Neural progenitor cell (in vitro differentiated cells): ENCODE results near the gene AP2S1. TPM values are rescaled to one million over a fixed set of nuclear protein-coding genes. Genes with fewer than 3 reads are reported as not detected.

ENCODE experiments used
- DNase-seq: peaks from one replicate; pipeline ENCODE4 v3.0.0-alpha.2; 2016; ENCODE audit warnings: low spot score
- H2AFZ ChIP-seq: fragments of 200-600 bp; sonication (generic); replicated peaks from 2 replicates; pipeline ENCODE4 v1.6.1; 2016; ENCODE audit warnings: antibody characterized with exemption
- H3F3A ChIP-seq: fragments of 200-600 bp; sonication (generic); 2 replicates; pipeline ENCODE4 v1.6.1; 2016; ENCODE audit warnings: antibody characterized with exemption, low read depth
- H3K27ac ChIP-seq: fragments of 200-600 bp; sonication (generic); 2 replicates; pipeline ENCODE4 v1.5.1; 2016; ENCODE audit warnings: mild to moderate bottlenecking
- H3K27me3 ChIP-seq: fragments of 200-600 bp; sonication (generic); 2 replicates; pipeline ENCODE4 v1.6.1; 2016; ENCODE audit warnings: mild to moderate bottlenecking, moderate library complexity
- H3K36me3 ChIP-seq: fragments of 200-600 bp; sonication (generic); 2 replicates; pipeline ENCODE4 v1.5.1; 2016
- H3K4me1 ChIP-seq: fragments of 200-600 bp; sonication (generic); 2 replicates; pipeline ENCODE4 v1.6.1; 2016; ENCODE audit warnings: mixed run types
- H3K4me2 ChIP-seq: fragments of 200-600 bp; sonication (generic); 2 replicates; pipeline ENCODE4 v1.6.1; 2016
- H3K4me3 ChIP-seq: fragments of 200-600 bp; sonication (generic); 2 replicates; pipeline ENCODE4 v1.5.1; 2016
- H3K79me2 ChIP-seq: fragments of 200-600 bp; sonication (generic); 2 replicates; pipeline ENCODE4 v1.6.1; 2016; ENCODE audit warnings: low read depth
- H3K9ac ChIP-seq: fragments of 200-600 bp; sonication (generic); 2 replicates; pipeline ENCODE4 v1.6.1; 2016
- H3K9me3 ChIP-seq: fragments of 200-600 bp; sonication (generic); 2 replicates; pipeline ENCODE4 v1.5.1; 2016; ENCODE audit warnings: low read depth
- H4K20me1 ChIP-seq: fragments of 200-600 bp; sonication (generic); 2 replicates; pipeline ENCODE4 v1.6.1; 2016; ENCODE audit warnings: low read depth
- H3K27ac Mint-ChIP-seq: 3 replicates; pipeline ENCODE4 v1.8.0; 2021; ENCODE audit warnings: mixed read lengths
- H3K27me3 Mint-ChIP-seq: 2 replicates; pipeline ENCODE4 v1.8.0; 2022; ENCODE audit warnings: low read depth, mild to moderate bottlenecking, inconsistent platforms, moderate library complexity, mixed read lengths; ENCODE audit not compliant: insufficient read depth
- H3K36me3 Mint-ChIP-seq: 3 replicates; pipeline ENCODE4 v1.8.0; 2021; ENCODE audit warnings: mixed read lengths
- H3K4me1 Mint-ChIP-seq: 3 replicates; pipeline ENCODE4 v1.8.0; 2021; ENCODE audit warnings: mixed read lengths
- H3K4me3 Mint-ChIP-seq: 3 replicates; pipeline ENCODE4 v1.8.0; 2021; ENCODE audit warnings: mild to moderate bottlenecking, moderate library complexity, mixed read lengths
- H3K9me3 Mint-ChIP-seq: 3 replicates; pipeline ENCODE4 v1.8.0; 2020; ENCODE audit warnings: mixed read lengths
- EZH2 ChIP-seq: fragments of 200-600 bp; sonication (generic); IDR thresholded peaks from 2 replicates; pipeline ENCODE4 v1.6.1; 2017; ENCODE audit warnings: antibody characterized with exemption, mild to moderate bottlenecking, moderate library complexity
- EZH2phosphoT487 ChIP-seq: fragments of 200-600 bp; sonication (generic); IDR thresholded peaks from 2 replicates; pipeline ENCODE4 v1.6.1; 2017; ENCODE audit warnings: antibody characterized with exemption
- total RNA-seq: library from RNA; depleted of rRNA; stranded (reverse); fragments of >200 nt; gene quantifications from 2 replicates; pipeline ENCODE4 v1.2.3, GENCODE V29; 2015; ENCODE audit warnings: low replicate concordance
- TF ChIP-seq, protein P1 (sequence below): fragments of 200-600 bp; sonication (generic); IDR thresholded peaks from 2 replicates; pipeline ENCODE4 v1.5.1; 2017; ENCODE audit warnings: antibody characterized with exemption, mild to moderate bottlenecking

The AP2S1 gene
- 104 and 120 TPM in 2 replicates for total RNA-seq

DNA sequence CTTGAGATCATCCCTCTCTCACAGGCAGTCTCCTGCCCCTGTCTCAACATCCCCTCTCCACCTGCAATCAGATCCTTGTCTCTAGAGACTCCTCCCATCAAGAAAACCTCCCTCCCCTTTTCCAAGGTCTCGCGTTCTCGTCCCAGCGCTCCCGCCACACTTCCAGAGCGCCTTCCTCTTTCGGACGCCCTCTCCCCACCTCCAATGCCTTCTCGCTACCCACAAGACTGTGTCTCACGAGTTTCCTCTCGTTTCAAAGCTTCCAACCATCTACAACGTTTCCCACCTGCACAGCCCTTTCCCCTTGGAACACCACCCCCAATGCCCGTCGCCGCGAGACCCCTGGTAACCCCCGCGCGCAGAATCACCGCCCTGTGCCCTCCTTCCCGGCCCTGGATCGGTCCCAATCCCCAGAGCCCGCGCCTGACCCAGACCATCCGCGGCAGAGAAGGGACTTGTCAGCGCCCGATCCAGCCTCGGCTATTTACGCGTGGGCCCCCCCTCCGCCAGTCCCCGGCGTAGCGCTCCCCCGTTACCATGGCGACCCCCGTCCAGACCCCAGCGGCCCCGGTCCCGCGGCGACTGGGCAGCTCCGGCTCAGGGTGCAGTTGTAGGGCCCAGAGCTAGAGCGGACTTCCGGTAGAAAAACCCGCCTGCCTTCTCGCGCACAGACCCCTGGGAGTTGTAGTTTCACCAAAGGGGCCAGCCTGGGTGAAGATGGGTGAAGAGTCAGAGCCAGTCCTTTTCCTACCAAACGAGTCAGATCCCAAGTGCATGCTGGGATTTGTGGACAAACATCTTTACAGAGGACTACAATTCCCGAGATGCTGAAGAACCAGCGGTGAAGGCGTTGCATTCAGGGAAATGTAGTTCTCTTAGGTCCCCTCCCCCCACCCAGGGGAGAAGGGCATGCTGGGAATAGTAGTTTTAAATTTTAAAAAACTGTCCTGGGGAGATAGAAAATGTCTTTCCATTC is at the start of gene AP2S1:
Gene AP2S1, minus strand, starts transcription at position 619 of the 976 bp plus-strand sequence. Its CDS starts 80 bp downstream, at position 539.
- peaks cover 4% of the 10 kb centered on the region for H3K27me3 Mint-ChIP-seq
- peak within 1 kb of the TSS; percentile 93 for H3K27ac Mint-ChIP-seq
- no peaks in the 10 kb centered on the region for H3K9me3 Mint-ChIP-seq
- peaks cover 9% of the 10 kb centered on the region for H3K36me3 Mint-ChIP-seq
- peak within 1 kb of the TSS; percentile 94 for H3K4me3 Mint-ChIP-seq
- H3F3A ChIP-seq = peaks cover 17% of the 10 kb centered on the region
- H3K4me3 ChIP-seq = peak within 1 kb of the TSS; percentile 96
- peaks cover 6% of the 10 kb centered on the region for H3K27me3 ChIP-seq
- DNase-seq = peak; percentile 98
- no peak for TF ChIP-seq EZH2
- TF ChIP-seq, protein P1, sequence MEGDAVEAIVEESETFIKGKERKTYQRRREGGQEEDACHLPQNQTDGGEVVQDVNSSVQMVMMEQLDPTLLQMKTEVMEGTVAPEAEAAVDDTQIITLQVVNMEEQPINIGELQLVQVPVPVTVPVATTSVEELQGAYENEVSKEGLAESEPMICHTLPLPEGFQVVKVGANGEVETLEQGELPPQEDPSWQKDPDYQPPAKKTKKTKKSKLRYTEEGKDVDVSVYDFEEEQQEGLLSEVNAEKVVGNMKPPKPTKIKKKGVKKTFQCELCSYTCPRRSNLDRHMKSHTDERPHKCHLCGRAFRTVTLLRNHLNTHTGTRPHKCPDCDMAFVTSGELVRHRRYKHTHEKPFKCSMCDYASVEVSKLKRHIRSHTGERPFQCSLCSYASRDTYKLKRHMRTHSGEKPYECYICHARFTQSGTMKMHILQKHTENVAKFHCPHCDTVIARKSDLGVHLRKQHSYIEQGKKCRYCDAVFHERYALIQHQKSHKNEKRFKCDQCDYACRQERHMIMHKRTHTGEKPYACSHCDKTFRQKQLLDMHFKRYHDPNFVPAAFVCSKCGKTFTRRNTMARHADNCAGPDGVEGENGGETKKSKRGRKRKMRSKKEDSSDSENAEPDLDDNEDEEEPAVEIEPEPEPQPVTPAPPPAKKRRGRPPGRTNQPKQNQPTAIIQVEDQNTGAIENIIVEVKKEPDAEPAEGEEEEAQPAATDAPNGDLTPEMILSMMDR = no peak
- no peak for TF ChIP-seq EZH2phosphoT487
- peak within 1 kb of the TSS; percentile 88 for H3K4me2 ChIP-seq
- H3K9ac ChIP-seq = peak within 1 kb of the TSS; percentile 88
- peak within 1 kb of the TSS; percentile 94 for H2AFZ ChIP-seq
- H3K9me3 ChIP-seq = no peaks in the 10 kb centered on the region
- no peaks in the 10 kb centered on the region for H3K36me3 ChIP-seq
- peaks cover 16% of the 10 kb centered on the region for H3K4me1 Mint-ChIP-seq
- H3K79me2 ChIP-seq = peaks cover 31% of the 10 kb centered on the region
- H3K4me1 ChIP-seq = peaks cover 4% of the 10 kb centered on the region
- H4K20me1 ChIP-seq = peaks cover 19% of the 10 kb centered on the region
- peak within 1 kb of the TSS; percentile 92 for H3K27ac ChIP-seq

DNA sequence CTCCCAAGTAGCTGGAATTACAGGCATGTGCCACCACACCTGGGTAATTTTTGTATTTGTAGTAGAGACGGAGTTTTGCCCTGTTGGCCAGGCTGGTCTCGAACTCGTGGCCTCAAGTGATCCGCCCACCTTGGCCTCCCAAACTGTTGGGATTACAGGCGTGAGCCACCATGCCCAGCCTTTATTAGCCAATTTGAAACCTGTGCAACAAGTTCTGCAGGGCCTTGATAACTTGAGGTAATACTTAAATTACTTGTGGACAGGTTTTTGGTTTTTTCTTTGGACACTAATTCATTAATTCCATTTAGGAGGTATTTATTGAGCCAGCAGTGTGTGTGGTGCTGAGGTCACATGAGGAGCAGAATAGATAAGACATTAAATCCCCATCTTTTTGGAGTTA is 49.7 kb upstream of the AP2S1 start:
- H3K4me1 Mint-ChIP-seq = peaks cover 51% of the 10 kb centered on the region

DNA sequence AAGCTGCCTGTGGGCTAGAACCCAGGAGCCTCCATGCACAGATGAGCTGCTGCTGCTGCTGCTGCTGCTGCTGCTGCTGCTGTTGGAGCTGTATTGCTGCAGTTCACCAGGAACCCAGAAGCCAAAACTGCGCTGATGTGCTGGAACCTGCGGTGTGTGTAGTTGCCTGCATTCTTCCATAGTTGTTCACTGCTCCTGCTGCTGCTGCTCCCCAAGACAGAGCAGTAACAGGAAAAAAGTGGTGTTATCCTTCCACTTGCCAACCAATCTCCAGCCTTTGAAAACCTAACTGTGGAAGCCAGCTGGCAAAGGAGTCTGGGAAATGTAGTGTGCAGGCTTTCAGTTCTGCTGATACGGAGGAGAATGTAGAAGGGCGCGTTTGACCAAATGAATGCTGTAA is 48.1 kb upstream of the AP2S1 start:
- H3K27me3 ChIP-seq = no peaks in the 10 kb centered on the region
- Mint-ChIP-seq H3K4me1 (peaks cover 38% of the 10 kb centered on the region), H3K36me3 (peaks cover 8% of the 10 kb centered on the region), H3K4me3 (no peak overlapping the region), H3K9me3 (no peaks in the 10 kb centered on the region), H3K27ac (no peak overlapping the region), H3K27me3 (no peaks in the 10 kb centered on the region)
- H4K20me1 ChIP-seq = peaks cover 97% of the 10 kb centered on the region
- H3K79me2 ChIP-seq = peaks cover 100% of the 10 kb centered on the region
- H2AFZ ChIP-seq = no peak overlapping the region
- no peak overlapping the region for H3K4me2 ChIP-seq
- H3K27ac ChIP-seq = no peak overlapping the region
- H3K9ac ChIP-seq = no peak overlapping the region
- H3K36me3 ChIP-seq = no peaks in the 10 kb centered on the region
- DNase-seq = no peak
- TF ChIP-seq EZH2phosphoT487 (no peak), EZH2 (no peak)
- TF ChIP-seq, protein P1 = no peak
- H3F3A ChIP-seq = peaks cover 3% of the 10 kb centered on the region
- H3K4me3 ChIP-seq = no peak overlapping the region
- no peaks in the 10 kb centered on the region for H3K4me1 ChIP-seq
- no peaks in the 10 kb centered on the region for H3K9me3 ChIP-seq

More for the DNA sequence above, 49.7 kb upstream of the AP2S1 start:
- no peak for TF ChIP-seq EZH2
- TF ChIP-seq, protein P1 = no peak
- TF ChIP-seq EZH2phosphoT487 = no peak
- H4K20me1 ChIP-seq = peaks cover 98% of the 10 kb centered on the region
- H3K79me2 ChIP-seq = peaks cover 100% of the 10 kb centered on the region
- no peaks in the 10 kb centered on the region for H3K27me3 ChIP-seq
- no peaks in the 10 kb centered on the region for H3K4me1 ChIP-seq
- H3K9me3 ChIP-seq = no peaks in the 10 kb centered on the region
- no peak overlapping the region for H3K27ac ChIP-seq
- H3K36me3 Mint-ChIP-seq = peaks cover 3% of the 10 kb centered on the region
- H3K9ac ChIP-seq = no peak overlapping the region
- no peak overlapping the region for H3K4me3 Mint-ChIP-seq
- no peak overlapping the region for H3K4me2 ChIP-seq
- H3K9me3 Mint-ChIP-seq = no peaks in the 10 kb centered on the region
- no peak for DNase-seq
- peaks cover 3% of the 10 kb centered on the region for H3F3A ChIP-seq
- H3K27me3 Mint-ChIP-seq = no peaks in the 10 kb centered on the region
- no peak overlapping the region for H2AFZ ChIP-seq
- no peaks in the 10 kb centered on the region for H3K36me3 ChIP-seq
- H3K4me3 ChIP-seq = no peak overlapping the region
- no peak overlapping the region for H3K27ac Mint-ChIP-seq
